Subcutaneous adipose tissue (tissue), 4 donors: ENCODE measurements around the gene L3MBTL1. TPM values are rescaled to one million over a fixed set of nuclear protein-coding genes. Genes with fewer than 3 reads are reported as not detected.

Experiments
- CTCF ChIP-seq: fragments of 450-650 bp; IDR thresholded peaks from one replicate; pipeline ENCODE4 v1.5.1; 2016; ENCODE audit warnings: low read depth, mild to moderate bottlenecking, control low read depth, antibody characterized with exemption, moderate library complexity
- total RNA-seq, 4 donors: library from RNA; depleted of rRNA; stranded (reverse); fragments of >200 nt; gene quantifications; one replicate each; pipeline ENCODE4 v1.1.0, GENCODE V29; 2016

Gene L3MBTL1
- total RNA-seq, 4 donors from 2014 or later = 5.7 to 11.7 (median 9.3) TPM

- no peak for TF ChIP-seq CTCF
Measured at GRCh38 chr20:43520074-43520630, 12.7 kb downstream of the L3MBTL1 start.

DNA sequence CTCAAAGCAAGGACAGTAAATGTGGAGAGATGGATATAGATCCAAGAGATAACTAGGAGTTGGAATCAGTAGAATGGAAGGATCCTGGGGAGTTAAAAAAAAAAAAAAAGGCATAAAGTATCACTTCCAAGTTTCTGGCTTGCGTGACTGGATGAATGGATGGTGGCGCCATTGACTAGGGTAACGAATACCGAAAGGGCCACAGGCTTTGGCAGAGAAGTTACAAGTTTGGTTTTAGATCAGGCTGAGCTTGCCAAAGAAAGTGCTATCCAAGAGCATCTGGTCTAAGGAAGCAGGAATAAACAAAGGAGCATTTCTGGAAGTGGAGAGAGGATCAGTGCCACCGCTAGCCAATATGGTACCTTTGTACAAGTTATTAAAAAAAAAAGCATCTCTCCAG lies 17.5 kb downstream of the L3MBTL1 start:
- no peak for TF ChIP-seq CTCF

DNA sequence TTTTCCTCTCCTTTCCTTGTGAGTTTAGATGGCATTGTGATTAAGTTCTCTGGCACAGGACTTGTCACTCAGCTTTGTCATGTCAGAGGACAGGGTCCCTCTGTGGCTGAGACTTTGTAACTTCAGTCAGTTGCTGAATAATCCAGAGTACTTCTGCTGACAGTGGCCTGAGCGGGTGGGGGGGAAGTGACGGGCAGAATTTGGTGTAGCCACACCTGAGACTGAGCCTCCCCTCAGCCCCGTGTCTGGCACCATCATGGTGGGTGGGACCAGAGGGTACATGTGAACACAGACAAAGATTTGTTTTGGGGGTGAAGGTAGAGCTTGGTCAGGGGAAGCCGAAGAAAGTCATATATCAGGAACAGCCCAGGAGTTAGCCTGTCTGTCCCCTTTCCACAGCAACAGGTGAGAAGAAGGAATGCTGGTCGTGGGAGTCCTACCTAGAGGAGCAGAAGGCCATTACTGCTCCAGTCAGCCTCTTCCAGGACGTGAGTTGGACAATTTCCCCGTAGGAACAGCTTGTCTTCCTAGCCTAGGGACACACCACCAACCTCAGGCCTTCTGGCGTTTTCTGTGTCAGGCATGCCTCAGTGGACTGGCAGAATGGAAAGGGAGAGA lies 20.9 kb downstream of the L3MBTL1 start:
- TF ChIP-seq CTCF = no peak

- no peak for TF ChIP-seq CTCF
Measured at GRCh38 chr20:43529051-43529450, 21.6 kb downstream of the L3MBTL1 start.

DNA sequence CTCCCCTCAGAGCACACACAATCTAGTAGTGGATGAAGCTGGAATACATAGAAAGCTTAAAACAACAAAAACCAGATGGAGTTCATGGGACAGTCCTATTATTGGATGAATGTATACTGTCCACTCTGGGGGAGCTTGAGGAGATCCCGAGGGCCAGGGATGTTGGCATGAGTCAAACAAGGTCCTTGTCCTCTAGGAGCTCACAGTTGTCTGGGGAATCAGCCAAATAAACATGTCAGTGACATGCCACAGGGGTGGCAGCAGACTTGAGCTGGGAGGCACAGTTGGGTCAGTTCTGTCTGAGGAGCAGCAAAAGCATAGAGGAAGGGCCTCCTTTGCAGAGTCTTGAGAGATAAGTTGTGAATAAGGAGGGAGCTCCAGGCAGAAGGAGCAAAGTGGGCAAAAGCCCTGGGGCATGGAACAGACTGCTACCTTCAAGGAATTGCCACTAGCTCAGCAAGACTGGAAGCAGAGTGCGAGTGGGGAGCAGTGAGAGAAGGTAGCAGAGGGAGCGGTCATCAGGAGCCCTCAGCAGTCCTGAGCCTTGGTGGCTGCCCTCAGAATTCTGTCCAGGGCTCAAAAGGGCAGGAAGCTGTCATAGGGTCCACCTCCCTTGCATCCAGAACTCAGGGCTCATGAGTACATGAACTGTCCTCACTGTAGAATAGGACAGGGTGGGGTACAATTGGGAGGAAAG lies 22.1 kb downstream of the L3MBTL1 start:
- TF ChIP-seq CTCF = no peak

GRCh38 chr20:43530321-43531090 lies 23.0 kb downstream of the L3MBTL1 start:
- TF ChIP-seq CTCF = no peak

- TF ChIP-seq CTCF = no peak
Measured at GRCh38 chr20:43531091-43531443, 23.6 kb downstream of the L3MBTL1 start.
